Measurements from ENCODE around the gene WSB2.

Gene WSB2

DNA sequence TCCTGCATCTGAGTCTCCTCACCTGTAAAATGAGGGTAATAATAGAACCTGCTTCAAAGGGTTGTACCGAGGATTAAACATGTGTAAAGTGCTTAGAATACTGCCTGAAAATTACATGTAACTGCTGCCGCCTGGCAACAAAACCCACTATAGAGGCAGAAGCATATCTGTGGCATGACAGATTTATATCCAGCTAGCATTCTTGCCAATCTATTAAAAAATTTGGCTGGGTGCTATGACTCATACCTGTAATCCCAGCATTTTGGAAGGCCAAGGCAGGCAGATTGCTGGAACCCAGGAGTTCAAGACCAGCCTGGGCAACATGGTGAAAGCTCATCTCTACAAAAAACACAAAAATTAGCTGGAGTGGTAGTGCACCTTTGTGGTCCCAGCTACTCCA, 75.8 kb downstream of the WSB2 start:
- no peak for FAIRE-seq

All from TTC549 (cell line).